Measurements from ENCODE around the gene SUCLG1.

Gene SUCLG1

DNA sequence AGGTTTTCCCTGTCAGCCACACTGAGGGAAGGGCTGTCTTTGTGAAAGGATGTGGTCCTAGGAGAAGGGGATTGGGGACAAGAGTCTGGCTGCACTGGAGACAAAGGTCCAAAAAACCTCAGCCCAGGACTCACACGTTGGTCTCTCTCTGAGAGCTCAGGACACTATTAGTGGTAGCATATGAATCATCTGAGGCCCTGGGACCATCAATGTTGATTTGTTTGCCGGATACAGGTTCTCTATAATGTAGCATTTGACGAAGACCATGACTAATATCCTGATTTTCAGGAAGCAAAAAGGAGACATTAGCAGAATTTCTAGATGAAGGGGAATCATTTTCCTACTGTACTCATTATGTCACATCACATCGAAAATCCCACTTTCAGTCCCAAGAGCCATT lies 35.0 kb upstream of the SUCLG1 start:
- DNase-seq, result no peak
- no peak for TF ChIP-seq CTCF (IDR thresholded peaks at IDR 0.05)
- Mint-ChIP-seq H3K36me3 (ENCODE audit: low read depth) (no peaks in the 10 kb centered on the region), H3K27ac (no peak overlapping the region), H3K4me3 (no peak overlapping the region), H3K27me3 (ENCODE audit: low read depth, poor library complexity) (peaks cover 5% of the 10 kb centered on the region), H3K9me3 (no peaks in the 10 kb centered on the region), H3K4me1 (peaks cover 6% of the 10 kb centered on the region)

DNA sequence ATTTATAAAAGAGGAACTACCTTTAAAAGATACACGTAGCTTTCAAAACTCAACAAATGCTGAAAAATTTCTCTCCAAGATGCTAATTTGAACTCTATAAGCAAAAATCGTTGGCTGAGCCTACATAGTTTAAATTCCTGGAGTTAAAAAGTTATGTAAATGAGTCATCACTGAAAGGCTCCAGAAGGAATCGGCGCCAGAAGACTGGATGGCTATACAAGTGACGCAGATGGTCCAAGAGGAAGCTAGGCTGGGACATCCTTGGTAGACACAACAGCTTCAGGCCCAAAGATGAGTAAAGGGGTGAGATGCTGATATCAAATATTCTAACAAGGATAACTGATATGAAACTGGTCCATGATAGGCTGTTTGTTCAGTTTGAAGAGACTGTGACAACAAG lies 34.4 kb upstream of the SUCLG1 start:
- Mint-ChIP-seq H3K27ac (no peak overlapping the region), H3K36me3 (ENCODE audit: low read depth) (no peaks in the 10 kb centered on the region), H3K4me1 (peaks cover 6% of the 10 kb centered on the region), H3K4me3 (no peak overlapping the region), H3K9me3 (no peaks in the 10 kb centered on the region), H3K27me3 (ENCODE audit: low read depth, poor library complexity) (peaks cover 4% of the 10 kb centered on the region)
- no peak for TF ChIP-seq CTCF (IDR thresholded peaks at IDR 0.05)
- no peak for DNase-seq

- Mint-ChIP-seq H3K4me3 (no peak overlapping the region), H3K9me3 (no peaks in the 10 kb centered on the region), H3K36me3 (ENCODE audit: low read depth) (no peaks in the 10 kb centered on the region), H3K27ac (no peak overlapping the region), H3K27me3 (ENCODE audit: low read depth, poor library complexity) (peaks cover 4% of the 10 kb centered on the region), H3K4me1 (peaks cover 6% of the 10 kb centered on the region)
- DNase-seq, result no peak
- no peak for TF ChIP-seq CTCF (IDR thresholded peaks at IDR 0.05)
Measured at GRCh38 chr2:84492571-84492970, 33.5 kb upstream of the SUCLG1 start.

DNA sequence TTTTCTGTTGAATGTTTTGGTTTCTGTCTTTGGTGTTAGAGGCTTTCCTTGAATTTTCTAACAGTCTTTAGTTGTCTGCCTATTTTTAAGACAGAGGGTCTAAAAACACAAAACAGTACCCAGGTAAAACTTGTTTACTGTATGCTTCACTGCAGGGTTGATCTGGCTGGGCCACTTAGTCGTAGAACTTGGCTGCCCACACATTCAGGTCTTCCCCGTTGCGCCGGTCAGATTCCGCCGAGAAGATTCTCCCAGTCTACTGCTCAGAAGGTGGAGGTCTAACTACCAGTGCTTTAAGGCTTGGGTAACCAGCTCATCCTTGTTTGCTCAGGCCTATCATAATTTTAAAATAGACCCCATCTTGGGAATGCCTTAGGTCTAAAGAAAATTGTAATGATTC lies 32.7 kb upstream of the SUCLG1 start:
- no peaks in the 10 kb centered on the region for H3K36me3 Mint-ChIP-seq (ENCODE audit: low read depth)
- peaks cover 6% of the 10 kb centered on the region for H3K4me1 Mint-ChIP-seq
- no peaks in the 10 kb centered on the region for H3K9me3 Mint-ChIP-seq
- no peak for TF ChIP-seq CTCF (IDR thresholded peaks at IDR 0.05)
- H3K27me3 Mint-ChIP-seq (ENCODE audit: low read depth, poor library complexity), result peaks cover 4% of the 10 kb centered on the region
- no peak overlapping the region for H3K27ac Mint-ChIP-seq
- DNase-seq, result no peak
- H3K4me3 Mint-ChIP-seq, result no peak overlapping the region

- no peak for TF ChIP-seq CTCF (IDR thresholded peaks at IDR 0.05)
- no peak overlapping the region for H3K27ac Mint-ChIP-seq
- H3K9me3 Mint-ChIP-seq, result no peaks in the 10 kb centered on the region
Measured at GRCh38 chr2:84491256-84491655, 32.2 kb upstream of the SUCLG1 start.

GRCh38 chr2:84487298-84487996 lies 28.4 kb upstream of the SUCLG1 start:
- H3K27ac Mint-ChIP-seq, result no peak overlapping the region
- no peaks in the 10 kb centered on the region for H3K9me3 Mint-ChIP-seq
- no peaks in the 10 kb centered on the region for H3K27me3 Mint-ChIP-seq (ENCODE audit: low read depth, poor library complexity)
- DNase-seq, result no peak
- no peaks in the 10 kb centered on the region for H3K36me3 Mint-ChIP-seq (ENCODE audit: low read depth)
- no peak overlapping the region for H3K4me3 Mint-ChIP-seq
- no peaks in the 10 kb centered on the region for H3K4me1 Mint-ChIP-seq
- TF ChIP-seq CTCF (IDR thresholded peaks at IDR 0.05), result no peak

More at GRCh38 chr2:84491256-84491655, 32.2 kb upstream of the SUCLG1 start:
- no peak overlapping the region for H3K4me3 Mint-ChIP-seq
- peaks cover 6% of the 10 kb centered on the region for H3K4me1 Mint-ChIP-seq
- no peak for DNase-seq
- H3K36me3 Mint-ChIP-seq (ENCODE audit: low read depth), result no peaks in the 10 kb centered on the region
- peaks cover 4% of the 10 kb centered on the region for H3K27me3 Mint-ChIP-seq (ENCODE audit: low read depth, poor library complexity)
